Measurements from ENCODE around the gene ST8SIA6. TPM values are rescaled to one million over a fixed set of nuclear protein-coding genes. Genes with fewer than 3 reads are reported as not detected.

The ST8SIA6 gene
- total RNA-seq, 1 experiment from 2014 or later: 1.3 TPM

GRCh38 chr10:17414484-17414883, 39.9 kb downstream of the ST8SIA6 start (continued):
- no peak for TF ChIP-seq CTCF (IDR thresholded peaks at IDR 0.05 in 2 of 3, conservative IDR thresholded peaks at IDR 0.05 in 1 of 3; ENCODE audit: borderline replicate concordance in 1 of 3, insufficient read depth in 1 of 3, low read depth in 2 of 3, low read length in 2 of 3)
- TF ChIP-seq POLR2AphosphoS5 (IDR thresholded peaks at IDR 0.05; ENCODE audit: low read depth, low read length): no peak

DNA sequence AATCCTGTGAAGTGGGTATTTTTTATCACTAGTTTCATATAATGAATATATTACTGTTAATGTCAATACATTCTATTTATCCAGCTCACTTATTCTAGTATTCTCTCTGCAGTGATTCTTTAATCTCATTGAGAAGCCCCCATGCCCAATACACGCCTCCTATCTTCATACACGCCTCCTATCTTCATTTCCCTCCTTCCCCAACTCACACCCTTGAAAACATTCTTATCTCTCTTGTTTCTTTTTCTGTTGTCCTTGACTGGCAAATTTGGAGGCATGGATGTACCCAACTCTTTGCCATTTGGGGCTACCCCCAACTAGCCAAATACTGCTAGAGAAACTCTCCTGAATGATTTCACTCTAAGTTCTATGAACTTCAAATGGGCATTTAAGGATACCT, 40.5 kb downstream of the ST8SIA6 start:
- ChIA-PET POLR2A (no interaction called here), RAD21 (ENCODE audit: low non-redundant PET in 1 of 2, low total read pairs in 2 of 2, uncharacterized antibody in 2 of 2, unreplicated experiment in 2 of 2) (no interaction called here), CTCF (no interaction called here)
- H3K9ac ChIP-seq (ENCODE audit: low read length): no peak overlapping the region
- no peaks in the 10 kb centered on the region for H3K79me2 ChIP-seq (ENCODE audit: insufficient read depth, low read length)
- H3K27me3 ChIP-seq (ENCODE audit: insufficient read depth, low read length): no peaks in the 10 kb centered on the region
- ATAC-seq: no peak
- no peaks in the 10 kb centered on the region for H3K9me2 ChIP-seq (ENCODE audit: insufficient read depth)
- no peaks in the 10 kb centered on the region for H3K4me1 ChIP-seq (ENCODE audit: control insufficient read depth in 1 of 2, insufficient read depth in 2 of 2, low read length in 2 of 2)
- H3K9me3 ChIP-seq (ENCODE audit: control insufficient read depth in 1 of 2, insufficient read depth in 1 of 2, low read depth in 1 of 2, low read length in 2 of 2): no peaks in the 10 kb centered on the region
- no peak for DNase-seq (ENCODE audit: low read depth, low spot score)
- BruUV-seq (replicated peaks): no TSS peak
- H4K20me1 ChIP-seq (ENCODE audit: insufficient read depth): no peaks in the 10 kb centered on the region
- no peak overlapping the region for H2AFZ ChIP-seq (ENCODE audit: low read depth, low read length, poor library complexity, severe bottlenecking)
- no peak overlapping the region for H3K27ac ChIP-seq (ENCODE audit: low read depth, low read length)
- intact Hi-C loops (cut with micrococcal nuclease): no loop called here
- H3K4me3 ChIP-seq (replicated peaks in 1 of 2; ENCODE audit: low read depth in 1 of 2, low read length in 2 of 2): no peak overlapping the region
- no peaks in the 10 kb centered on the region for H3K36me3 ChIP-seq (ENCODE audit: control insufficient read depth in 1 of 2, insufficient read depth in 2 of 2, low read length in 2 of 2)
- no peak overlapping the region for H3K4me2 ChIP-seq (ENCODE audit: low read length)
- no peak for TF ChIP-seq REST (IDR thresholded peaks at IDR 0.05; ENCODE audit: low read depth)
- no peak for TF ChIP-seq ATF3 (IDR thresholded peaks at IDR 0.05)
- TF ChIP-seq CBX3 (IDR thresholded peaks at IDR 0.05; ENCODE audit: low read depth): no peak
- TF ChIP-seq SP1 (IDR thresholded peaks at IDR 0.05; ENCODE audit: low read depth): no peak
- no peak for TF ChIP-seq ZBTB33 (IDR thresholded peaks at IDR 0.05; ENCODE audit: extremely low read depth, insufficient replicate concordance, low read length)
- TF ChIP-seq TCF7L2 (IDR thresholded peaks at IDR 0.05; ENCODE audit: borderline replicate concordance, extremely low read depth, insufficient read depth, insufficient read length): no peak
- TF ChIP-seq ZFX (IDR thresholded peaks at IDR 0.05): no peak
- no peak for TF ChIP-seq MAX (IDR thresholded peaks at IDR 0.05)
- TF ChIP-seq EZH2 (IDR thresholded peaks at IDR 0.05): no peak
- TF ChIP-seq EGR1 (IDR thresholded peaks at IDR 0.05; ENCODE audit: low read depth): no peak
- no peak for TF ChIP-seq JUND (IDR thresholded peaks at IDR 0.05)
- no peak for TF ChIP-seq CTCF (IDR thresholded peaks at IDR 0.05 in 2 of 3, conservative IDR thresholded peaks at IDR 0.05 in 1 of 3; ENCODE audit: borderline replicate concordance in 1 of 3, insufficient read depth in 1 of 3, low read depth in 2 of 3, low read length in 2 of 3)
- no peak for TF ChIP-seq CEBPB (IDR thresholded peaks at IDR 0.05; ENCODE audit: low read depth)
- TF ChIP-seq FOSL1 (IDR thresholded peaks at IDR 0.05; ENCODE audit: low read depth): no peak
- TF ChIP-seq SRF (IDR thresholded peaks at IDR 0.05; ENCODE audit: low read depth): no peak

All from HCT116 (cell line).